ENCODE data around the gene DDN.

GRCh38 chr12:48980953-48981756 is 18.0 kb downstream of the DDN start:
- TF ChIP-seq MAX (IDR thresholded peaks at IDR 0.05; ENCODE audit: insufficient read depth, insufficient read length) (no peak), CTCF (IDR thresholded peaks at IDR 0.05; ENCODE audit: extremely low read depth in 1 of 2, insufficient read depth in 1 of 2, low read depth in 1 of 2, low read length in 2 of 2) (peak; percentile 4 to 26), POLR2A (IDR thresholded peaks at IDR 0.05; ENCODE audit: low read depth, low read length) (no peak), EZH2 (IDR thresholded peaks at IDR 0.05; ENCODE audit: borderline replicate concordance, low read depth, low read length, severe bottlenecking) (peak; percentile 13), MYC (IDR thresholded peaks at IDR 0.05; ENCODE audit: low read depth, low read length) (no peak), POLR2AphosphoS5 (IDR thresholded peaks at IDR 0.05; ENCODE audit: insufficient read depth, low read depth, low read length) (no peak)

Measured in endothelial cell of umbilical vein (primary cell).